Adrenal gland (tissue), 12 donors: ENCODE results near the gene JAK3. TPM values are rescaled to one million over a fixed set of nuclear protein-coding genes. Genes with fewer than 3 reads are reported as not detected.

ENCODE experiments used
- DNase-seq, 7 donors: peaks; one replicate each; pipeline ENCODE4 v3.0.0-alpha.2; 2019 to 2020
- H3K27ac ChIP-seq, 5 donors: fragments of 200-600 bp; sonication (generic) in 4 of 5; 1 replicate in 3 of 5; 2 replicates in 2 of 5; pipeline versions ENCODE4 v1.5.1 to v1.8.0; 2016 to 2020; ENCODE audit warnings: mild to moderate bottlenecking in 1 of 5
- H3K27me3 ChIP-seq: fragments of 200-600 bp; 2 replicates; pipeline ENCODE4 v1.8.0; 2021
- H3K36me3 ChIP-seq, 2 donors: fragments of 200-600 bp; replicated peaks in 1 of 2; 1 replicate in 1 of 2; 2 replicates in 1 of 2; pipeline versions ENCODE4 v1.5.1 to v1.8.0; 2018 to 2022
- H3K4me1 ChIP-seq, 2 donors: fragments of 200-600 bp; replicated peaks in 1 of 2; 1 replicate in 1 of 2; 2 replicates in 1 of 2; pipeline versions ENCODE4 v1.5.1 to v1.8.0; 2018 to 2021
- H3K4me3 ChIP-seq, 4 donors: fragments of 200-600 bp; sonication (generic) in 3 of 4; one replicate each; pipeline ENCODE4 v1.5.1; 2016 to 2018
- H3K9me3 ChIP-seq, 3 donors: fragments of 200-600 bp; sonication (generic) in 1 of 3; replicated peaks in 1 of 3; 1 replicate in 2 of 3; 2 replicates in 1 of 3; pipeline versions ENCODE4 v1.5.1 to v1.8.0; 2016 to 2021
- POLR2A ChIP-seq, 2 donors: fragments of 450-650 bp; IDR thresholded peaks; one replicate each; pipeline ENCODE4 v1.6.1; 2017; ENCODE audit warnings: antibody characterized with exemption in 2 of 2, mild to moderate bottlenecking in 2 of 2, moderate library complexity in 1 of 2
- WGBS, 4 donors: extraction: QIAGEN DNeasy Blood & Tissue Kit in 2 of 4; methylation state at CpG; one replicate each; pipeline versions ENCODE4 v1.1.5 to v1.1.7; 2013 to 2017; 5-methylcytosine and 5-hydroxymethylcytosine counted together
- intact Hi-C, 2 donors: fragments of 100-400 bp; cut with DNase I; formaldehyde crosslinking; loops; one replicate each; pipeline versions ENCODE4 v1.14.1 to v1.15.0; 2022 to 2023
- polyA plus RNA-seq, 3 donors: library from polyadenylated mRNA; stranded (reverse); fragments of 200-250 nt in 2 of 3; fragments of 350-450 nt in 1 of 3; fragmentation: Illumina TruSeq in 1 of 3; extraction: RNeasy Lipid Tissue Mini Kit (QIAGEN cat#74804) in 1 of 3; gene quantifications; one replicate each; pipeline ENCODE4 v1.2.3, GENCODE V29; 2013 to 2014
- total RNA-seq, 9 donors: library from RNA; depleted of rRNA in 4 of 9; stranded (reverse); fragments of >200 nt in 4 of 9; fragments of 120-200 nt in 1 of 9; fragmentation: NEBNext Ultra II Directional in 1 of 9; extraction: Animal tissue kit (Norgen Biotek cat#: 25700) in 1 of 9; gene quantifications; one replicate each; pipeline versions ENCODE4 v1.1.0 to v1.2.4, GENCODE V29; 2013 to 2023
- TF ChIP-seq, protein P1 (sequence below), 6 experiments: fragments of 450-650 bp in 4 of 6; fragments of 200-600 bp in 2 of 6; sonication (generic) in 1 of 6; IDR thresholded peaks; 1 replicate in 5 of 6; 2 replicates in 1 of 6; pipeline versions ENCODE4 v1.5.1 to v1.8.0; 2016 to 2021; ENCODE audit warnings: antibody characterized with exemption in 6 of 6, mild to moderate bottlenecking in 2 of 6, moderate library complexity in 1 of 6
- donor health status: healthy with polysubstance abuse.
- donor health status: Bipolar disorder and iron deficiency.
- donor health status: DM: yes; HTN: yes; CAD: no.
- donor health status: DM: no; HTN: no; CAD: no.
- donor health status: DM: no; HTN: no; CAD: no.
- donor health status: DM: yes; HTN: yes; CAD: no.

JAK3 gene
- total and polyA plus RNA-seq, 12 donors, result 1.8 to 15.5 (median 7.9) TPM

DNA sequence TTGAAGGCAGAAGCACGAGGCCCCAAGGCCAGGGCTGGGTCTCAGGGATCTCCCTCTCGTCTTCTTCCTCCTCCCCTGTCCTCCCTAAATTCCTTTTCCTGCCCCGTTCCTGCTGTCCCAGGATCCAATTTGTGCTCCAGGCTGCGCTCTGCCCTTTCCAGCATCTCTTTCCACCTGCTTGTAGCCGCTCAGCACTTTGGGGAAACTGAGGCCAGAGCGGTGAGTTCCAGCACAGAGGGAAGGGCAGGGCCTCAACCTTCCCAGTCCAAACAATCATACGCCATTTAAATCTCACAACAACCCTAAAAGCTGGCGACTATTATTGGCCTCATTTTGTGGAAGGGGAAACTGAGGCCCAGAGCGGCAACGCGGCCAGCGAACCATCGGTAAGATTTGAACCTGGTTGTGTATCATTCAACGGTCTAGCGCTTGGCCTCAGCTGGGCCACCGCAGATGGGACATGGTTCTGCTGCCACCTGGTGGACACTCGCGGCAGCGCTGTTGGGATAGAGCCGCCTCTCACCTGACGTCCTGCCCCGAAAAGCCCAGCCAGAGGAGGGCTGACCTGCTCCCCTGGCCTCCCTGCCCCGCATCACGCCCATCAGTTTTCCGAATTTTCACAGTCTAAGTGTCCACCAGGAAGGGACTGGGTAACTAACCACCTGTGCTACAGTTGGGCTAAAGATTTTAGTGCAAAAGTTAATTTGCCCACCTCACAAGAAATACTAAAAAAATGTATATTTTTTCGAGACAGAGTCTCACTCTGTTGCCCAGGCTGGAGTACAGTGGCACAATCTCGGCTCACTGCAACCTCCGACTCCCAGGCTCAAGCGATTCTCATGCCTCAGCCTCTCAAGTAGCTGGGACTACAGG, 7.7 kb upstream of the JAK3 start:
- intact Hi-C loops, result loop anchor here in 1 of 2 donors (10.0 kb wide), 1 partner anchor 71 kb away; no protein-coding TSS in a partner anchor
- Histone ChIP-seq H3K36me3 (no peaks in the 10 kb centered on the region), H3K4me3 (no peak overlapping the region), H3K9me3 (no peaks in the 10 kb centered on the region), H3K4me1 (peaks cover 0 to 1% of the 10 kb centered on the region in 2 donors), H3K27ac (no peak overlapping the region), H3K27me3 (no peaks in the 10 kb centered on the region)
- TF ChIP-seq, protein P1, sequence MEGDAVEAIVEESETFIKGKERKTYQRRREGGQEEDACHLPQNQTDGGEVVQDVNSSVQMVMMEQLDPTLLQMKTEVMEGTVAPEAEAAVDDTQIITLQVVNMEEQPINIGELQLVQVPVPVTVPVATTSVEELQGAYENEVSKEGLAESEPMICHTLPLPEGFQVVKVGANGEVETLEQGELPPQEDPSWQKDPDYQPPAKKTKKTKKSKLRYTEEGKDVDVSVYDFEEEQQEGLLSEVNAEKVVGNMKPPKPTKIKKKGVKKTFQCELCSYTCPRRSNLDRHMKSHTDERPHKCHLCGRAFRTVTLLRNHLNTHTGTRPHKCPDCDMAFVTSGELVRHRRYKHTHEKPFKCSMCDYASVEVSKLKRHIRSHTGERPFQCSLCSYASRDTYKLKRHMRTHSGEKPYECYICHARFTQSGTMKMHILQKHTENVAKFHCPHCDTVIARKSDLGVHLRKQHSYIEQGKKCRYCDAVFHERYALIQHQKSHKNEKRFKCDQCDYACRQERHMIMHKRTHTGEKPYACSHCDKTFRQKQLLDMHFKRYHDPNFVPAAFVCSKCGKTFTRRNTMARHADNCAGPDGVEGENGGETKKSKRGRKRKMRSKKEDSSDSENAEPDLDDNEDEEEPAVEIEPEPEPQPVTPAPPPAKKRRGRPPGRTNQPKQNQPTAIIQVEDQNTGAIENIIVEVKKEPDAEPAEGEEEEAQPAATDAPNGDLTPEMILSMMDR (IDR thresholded peaks at IDR 0.05), result peak; percentile 87 to 98 (median 92)
- TF ChIP-seq POLR2A (IDR thresholded peaks at IDR 0.05), result no peak
- peak; percentile 80 to 93 (median 89) for DNase-seq
- 10 to 16% (median 13%) methylated on average over 23 to 29 of the region's 29 CpGs for WGBS, 4 donors

DNA sequence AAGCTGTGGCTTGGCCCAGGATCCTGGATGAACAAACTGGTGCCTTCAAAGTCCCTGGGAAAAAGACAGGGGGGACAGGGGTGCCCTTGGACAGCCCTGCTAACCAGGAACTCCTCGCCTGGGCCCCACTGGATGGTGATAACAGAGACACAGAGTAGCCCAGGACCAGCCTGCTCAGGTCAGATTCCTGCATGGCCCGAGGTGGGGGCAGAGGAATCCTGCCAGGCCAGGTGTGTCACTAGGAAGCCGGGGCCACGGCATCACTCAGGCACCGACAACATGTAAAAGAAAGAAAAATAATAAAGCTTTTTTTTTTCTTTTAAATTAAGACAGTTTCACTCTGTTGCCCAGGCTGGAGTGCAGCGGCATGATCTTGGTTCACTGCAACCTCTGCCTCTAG, 6.3 kb upstream of the JAK3 start:
- 85 to 94% (median 89%) methylated on average over 5 to 6 of the region's 6 CpGs for WGBS, 4 donors
- Histone ChIP-seq H3K36me3 (no peaks in the 10 kb centered on the region), H3K27me3 (no peaks in the 10 kb centered on the region), H3K4me1 (peaks cover 0 to 8% of the 10 kb centered on the region in 2 donors), H3K9me3 (no peaks in the 10 kb centered on the region), H3K27ac (no peak overlapping the region), H3K4me3 (no peak overlapping the region)
- DNase-seq, result no peak
- TF ChIP-seq, protein P1 (IDR thresholded peaks at IDR 0.05), result no peak
- TF ChIP-seq POLR2A (IDR thresholded peaks at IDR 0.05), result no peak
- intact Hi-C loops, result loop anchor here in 1 of 2 donors (10.0 kb wide), 1 partner anchor 69 kb away; no protein-coding TSS in a partner anchor

DNA sequence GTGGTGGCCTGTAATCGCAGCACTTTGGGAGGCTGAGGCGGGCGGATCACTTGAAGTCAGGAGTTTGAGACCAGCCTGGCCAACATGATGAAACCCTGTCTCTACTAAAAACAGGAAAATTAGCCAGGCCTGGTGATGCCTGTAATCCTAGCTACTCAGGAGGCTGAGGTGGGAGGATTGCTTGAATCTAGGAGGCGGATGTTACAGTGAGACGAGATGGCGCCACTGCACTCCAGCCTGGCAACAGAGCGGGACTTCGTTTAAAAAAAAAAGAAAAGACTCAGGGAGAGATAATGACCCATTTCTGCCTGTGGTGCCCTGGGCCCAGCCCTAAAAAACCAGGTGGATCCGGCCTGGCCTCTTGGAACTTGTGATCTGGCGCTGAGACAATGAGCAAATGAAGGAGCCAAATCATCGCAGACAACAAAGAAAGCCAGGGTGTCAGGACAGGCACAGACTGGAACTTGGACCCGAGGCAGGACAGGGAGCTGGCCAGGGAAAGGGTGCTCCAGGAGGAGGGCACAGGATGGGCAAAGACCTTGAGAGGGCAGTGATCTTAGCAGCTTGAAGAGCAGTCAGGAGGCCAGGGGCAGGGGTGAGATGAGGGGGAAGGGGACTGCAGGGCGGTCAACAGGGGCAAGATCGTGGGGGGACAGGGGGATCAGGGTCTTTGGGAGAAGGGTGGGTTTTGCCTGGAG, 962 bp upstream of the JAK3 start:
- H3K27ac ChIP-seq, result peak overlapping the region in 2 of 5 donors; percentile 88 to 89
- DNase-seq, result no peak
- intact Hi-C loops, result no loop called here
- WGBS, 4 donors, result 80 to 84% (median 82%) methylated on average over 14 of the region's 14 CpGs
- H3K27me3 ChIP-seq, result no peaks in the 10 kb centered on the region
- peaks cover 0 to 8% of the 10 kb centered on the region in 2 donors for H3K4me1 ChIP-seq
- no peaks in the 10 kb centered on the region for H3K9me3 ChIP-seq
- H3K4me3 ChIP-seq, result no peak overlapping the region
- TF ChIP-seq, protein P1 (IDR thresholded peaks at IDR 0.05), result no peak
- no peak for TF ChIP-seq POLR2A (IDR thresholded peaks at IDR 0.05)
- H3K36me3 ChIP-seq, result no peaks in the 10 kb centered on the region

DNA sequence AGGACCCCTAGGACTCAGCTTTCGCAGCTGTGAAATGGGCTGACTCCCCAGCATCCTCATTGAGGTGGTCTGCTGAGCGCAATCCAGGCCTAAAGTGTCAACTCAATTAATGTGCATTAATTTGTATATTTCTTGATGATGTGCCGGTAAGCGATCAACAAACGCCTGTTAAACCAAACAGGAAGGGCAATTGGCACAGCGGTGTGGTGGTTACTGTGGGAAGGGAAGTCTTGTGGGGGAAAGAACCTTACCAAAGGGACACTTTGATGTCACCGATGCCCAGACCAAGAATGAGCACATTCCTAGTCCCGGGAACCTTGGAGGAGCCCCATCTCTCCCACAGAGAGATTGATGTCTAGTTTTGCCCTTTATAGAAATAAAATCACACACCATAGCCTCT, 1.6 kb downstream of the JAK3 start:
- Histone ChIP-seq H3K27me3 (no peaks in the 10 kb centered on the region), H3K4me3 (no peak overlapping the region), H3K36me3 (no peaks in the 10 kb centered on the region), H3K4me1 (peaks cover 4 to 8% of the 10 kb centered on the region in 2 donors), H3K9me3 (no peaks in the 10 kb centered on the region), H3K27ac (no peak overlapping the region)
- 71 to 87% (median 79%) methylated on average over 7 to 8 of the region's 8 CpGs for WGBS, 4 donors
- TF ChIP-seq POLR2A (IDR thresholded peaks at IDR 0.05), result no peak
- TF ChIP-seq, protein P1 (IDR thresholded peaks at IDR 0.05), result no peak
- intact Hi-C loops, result no loop called here
- DNase-seq, result no peak
